Right lobe of liver (tissue), 4 donors: Measurements from ENCODE around the gene DBET.

Experiments used
- POLR2A ChIP-seq: fragments of 450-650 bp; IDR thresholded peaks from one replicate; pipeline ENCODE4 v1.6.1; 2017; ENCODE audit warnings: antibody characterized with exemption, mild to moderate bottlenecking
- TF ChIP-seq, protein P1 (sequence below), 4 donors: fragments of 200-600 bp in 3 of 4; fragments of 450-650 bp in 1 of 4; IDR thresholded peaks; one replicate each; pipeline versions ENCODE4 v1.5.1 to v1.8.0; 2016 to 2022; ENCODE audit warnings: antibody characterized with exemption in 4 of 4, mild to moderate bottlenecking in 2 of 4
- donor health status: DM: no; HTN: no; CAD: no.
- donor health status: DM: no; HTN: no; CAD: no.
- donor health status: DM: no; HTN: yes; CAD: no.

DNA sequence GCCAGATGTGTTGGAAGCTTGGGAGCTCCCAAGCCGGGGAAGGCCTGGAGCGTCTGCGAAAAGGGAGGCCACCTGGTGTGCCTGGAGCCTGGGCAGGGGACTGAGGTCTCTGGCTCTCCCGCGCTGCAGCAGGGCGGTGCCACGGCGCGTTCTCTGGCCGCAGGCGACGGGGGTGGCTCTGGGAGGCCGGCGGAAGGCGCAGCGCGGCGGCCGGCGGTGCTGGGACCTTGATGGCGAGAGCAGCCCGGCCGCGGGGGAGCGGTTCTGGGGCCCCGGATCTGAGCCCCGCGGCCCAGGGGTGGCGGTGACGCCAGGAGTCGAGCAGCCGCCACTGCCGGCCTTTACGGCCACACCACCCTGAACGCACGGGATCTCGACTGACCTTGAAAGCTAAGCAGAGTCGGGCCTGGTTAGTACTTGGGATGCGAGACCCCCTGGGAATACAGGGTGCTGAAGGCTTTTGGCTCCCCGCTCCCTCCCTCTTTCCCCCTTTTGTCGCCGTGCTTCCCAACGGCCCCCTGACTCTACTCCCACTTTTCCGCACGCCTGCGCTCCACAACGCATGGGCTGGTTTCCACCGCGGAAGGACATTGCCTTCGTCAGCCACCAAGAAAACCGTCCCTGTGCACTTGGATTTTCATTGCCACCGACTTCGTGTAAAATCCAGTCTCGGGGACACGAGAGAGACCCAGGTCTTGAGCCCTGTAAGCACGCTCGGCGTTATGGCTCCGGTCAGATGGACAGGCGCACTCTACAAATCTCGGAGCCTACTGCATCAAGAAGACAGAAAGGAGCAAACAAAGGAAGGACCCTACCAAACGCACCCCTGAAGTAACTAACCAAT lies 46.7 kb upstream of the DBET start:
- TF ChIP-seq, protein P1, sequence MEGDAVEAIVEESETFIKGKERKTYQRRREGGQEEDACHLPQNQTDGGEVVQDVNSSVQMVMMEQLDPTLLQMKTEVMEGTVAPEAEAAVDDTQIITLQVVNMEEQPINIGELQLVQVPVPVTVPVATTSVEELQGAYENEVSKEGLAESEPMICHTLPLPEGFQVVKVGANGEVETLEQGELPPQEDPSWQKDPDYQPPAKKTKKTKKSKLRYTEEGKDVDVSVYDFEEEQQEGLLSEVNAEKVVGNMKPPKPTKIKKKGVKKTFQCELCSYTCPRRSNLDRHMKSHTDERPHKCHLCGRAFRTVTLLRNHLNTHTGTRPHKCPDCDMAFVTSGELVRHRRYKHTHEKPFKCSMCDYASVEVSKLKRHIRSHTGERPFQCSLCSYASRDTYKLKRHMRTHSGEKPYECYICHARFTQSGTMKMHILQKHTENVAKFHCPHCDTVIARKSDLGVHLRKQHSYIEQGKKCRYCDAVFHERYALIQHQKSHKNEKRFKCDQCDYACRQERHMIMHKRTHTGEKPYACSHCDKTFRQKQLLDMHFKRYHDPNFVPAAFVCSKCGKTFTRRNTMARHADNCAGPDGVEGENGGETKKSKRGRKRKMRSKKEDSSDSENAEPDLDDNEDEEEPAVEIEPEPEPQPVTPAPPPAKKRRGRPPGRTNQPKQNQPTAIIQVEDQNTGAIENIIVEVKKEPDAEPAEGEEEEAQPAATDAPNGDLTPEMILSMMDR (IDR thresholded peaks at IDR 0.05), result no peak
- TF ChIP-seq POLR2A, result no peak
